Panc1 (cell line): ENCODE results near the gene SMC5. TPM values are rescaled to one million over a fixed set of nuclear protein-coding genes. Genes with fewer than 3 reads are reported as not detected.

Source experiments
- ATAC-seq: fragments of 200-7000 bp; cut with Tn5 transposase; 2 replicates; pipeline ENCODE4 v1.9.1; 2020; ENCODE audit warnings: mild to moderate bottlenecking, moderate library complexity
- BruUV-seq: library from RNA; stranded (reverse); fragments of 400-500 nt; replicated peaks from 2 replicates; lab custom pipeline; 2021; lab: Mats Ljungman, UMichigan
- CTCF ChIA-PET: fragments of 300-600 bp; sonication (Branson Sonifier 250); formaldehyde crosslinking; loops from one replicate; lab custom pipeline; 2022; ENCODE audit warnings: antibody characterized with exemption; lab: Charles Lee
- POLR2A ChIA-PET: fragments of 300-600 bp; sonication (Branson Sonifier 250); formaldehyde crosslinking; loops from one replicate; lab custom pipeline; 2022; ENCODE audit warnings: antibody characterized with exemption; lab: Charles Lee
- DNase-seq: peaks from one replicate; pipeline ENCODE4 v3.0.0-alpha.2; 2010; ENCODE audit warnings: low read depth, low spot score
- H3K27ac ChIP-seq: 2 replicates; pipeline ENCODE4 v1.5.1; 2011; ENCODE audit warnings: mild to moderate bottlenecking, low read length, inconsistent platforms
- H3K27me3 ChIP-seq: fragments of 200-500 bp; sonication (Bioruptor generic); 2 replicates; pipeline ENCODE4 v1.6.0; 2014; ENCODE audit warnings: low read length, inconsistent platforms; ENCODE audit not compliant: control insufficient read depth, insufficient read depth
- H3K36me3 ChIP-seq: fragments of 200-500 bp; sonication (Bioruptor generic); 2 replicates; pipeline ENCODE4 v1.5.1; 2014; ENCODE audit warnings: inconsistent platforms, mild to moderate bottlenecking, low read length, moderate library complexity; ENCODE audit not compliant: control insufficient read depth, insufficient read depth
- H3K4me1 ChIP-seq: 2 replicates; pipeline ENCODE4 v1.5.1; 2011; ENCODE audit warnings: inconsistent platforms, mild to moderate bottlenecking, low read length, moderate library complexity; ENCODE audit not compliant: control insufficient read depth, insufficient read depth
- H3K4me3 ChIP-seq, 2 experiments: 2 replicates each; pipeline ENCODE4 v1.5.1; 2011 to 2012; ENCODE audit warnings: low read depth in 2 of 2, low read length in 2 of 2, mild to moderate bottlenecking in 2 of 2, inconsistent platforms in 1 of 2, moderate library complexity in 1 of 2
- H3K9me3 ChIP-seq: fragments of 200-500 bp; sonication (Bioruptor generic); 2 replicates; pipeline ENCODE4 v1.5.1; 2014; ENCODE audit warnings: low read depth, mild to moderate bottlenecking, inconsistent platforms, low read length, moderate library complexity; ENCODE audit not compliant: control insufficient read depth, insufficient read depth
- CTCF ChIP-seq: fragments of 450-650 bp; IDR thresholded peaks from 2 replicates; pipeline ENCODE4 v1.5.1; 2017; ENCODE audit warnings: mild to moderate bottlenecking
- POLR2AphosphoS5 ChIP-seq: IDR thresholded peaks from 2 replicates; pipeline ENCODE4 v1.6.1; 2012; ENCODE audit warnings: mild to moderate bottlenecking, low read depth, low read length, moderate library complexity
- REST ChIP-seq, 2 experiments: IDR thresholded peaks; 2 replicates each; pipeline ENCODE4 v1.6.1; 2011 to 2012; ENCODE audit warnings: low read depth in 2 of 2, control low read depth in 1 of 2, low read length in 1 of 2, mild to moderate bottlenecking in 1 of 2, moderate library complexity in 1 of 2; ENCODE audit not compliant: insufficient read depth in 1 of 2
- SIN3A ChIP-seq: IDR thresholded peaks from 2 replicates; pipeline ENCODE4 v1.6.1; 2012; ENCODE audit warnings: low read depth, mild to moderate bottlenecking, low read length, moderate library complexity, borderline replicate concordance; ENCODE audit not compliant: insufficient read depth
- TCF7L2 ChIP-seq: IDR thresholded peaks from 2 replicates; pipeline ENCODE4 v1.6.1; 2011; ENCODE audit warnings: mild to moderate bottlenecking, low read depth, low read length, inconsistent platforms
- in situ Hi-C: cut with HindIII; loops from 2 replicates; pipeline ENCODE4 v1.10.0; 2016; ENCODE audit warnings: low sequenced_read_pairs, low pct_unique_long_range_greater_than_20kb
- intact Hi-C: fragments of 100-400 bp; cut with micrococcal nuclease; formaldehyde crosslinking; loops from one replicate; pipeline ENCODE4 v1.10.0; 2022; ENCODE audit not compliant: unreplicated experiment
- total RNA-seq: library from RNA; stranded (reverse); gene quantifications from one replicate; pipeline ENCODE4 v1.2.1, GENCODE V29; 2021; ENCODE audit not compliant: unreplicated experiment

Gene SMC5
- total RNA-seq, 1 experiment from 2014 or later = 12.9 TPM

- ChIA-PET CTCF (no interaction called here), POLR2A (no interaction called here)
- no peak for ATAC-seq
- in situ Hi-C loops = no loop called here
- no peaks in the 10 kb centered on the region for H3K36me3 ChIP-seq
- no peak overlapping the region for H3K4me3 ChIP-seq
- no peaks in the 10 kb centered on the region for H3K9me3 ChIP-seq
- no peak for DNase-seq
- no peaks in the 10 kb centered on the region for H3K4me1 ChIP-seq
- H3K27me3 ChIP-seq = no peaks in the 10 kb centered on the region
- no TSS peak for BruUV-seq
- no peak overlapping the region for H3K27ac ChIP-seq
- TF ChIP-seq CTCF (no peak), TCF7L2 (no peak), SIN3A (no peak), REST (IDR thresholded peaks at IDR 0.05; ENCODE audit: insufficient read depth in 1 of 2, low read depth in 2 of 2, low read length in 1 of 2) (no peak), POLR2AphosphoS5 (no peak)
- intact Hi-C loops = no loop called here
These were observed 104.2 kb downstream of the SMC5 start for GRCh38 chr9:70362952-70363351.

GRCh38 chr9:70363760-70364159 lies 105.0 kb downstream of the SMC5 start:
- in situ Hi-C loops (no loop called here), intact Hi-C loops (no loop called here)
- TF ChIP-seq POLR2AphosphoS5 = no peak
- TF ChIP-seq TCF7L2 = no peak
- TF ChIP-seq CTCF = no peak
- no peak for TF ChIP-seq REST (IDR thresholded peaks at IDR 0.05; ENCODE audit: insufficient read depth in 1 of 2, low read depth in 2 of 2, low read length in 1 of 2)
- TF ChIP-seq SIN3A = no peak
- no peak overlapping the region for H3K4me3 ChIP-seq
- no peaks in the 10 kb centered on the region for H3K9me3 ChIP-seq
- no peaks in the 10 kb centered on the region for H3K27me3 ChIP-seq
- H3K27ac ChIP-seq = no peak overlapping the region
- ChIA-PET POLR2A (interaction anchor here (0.7 kb wide), 1 partner anchor 24 kb away, joined by 5 read pairs; no protein-coding TSS in a partner anchor), CTCF (no interaction called here)
- no peak for ATAC-seq
- H3K4me1 ChIP-seq = no peaks in the 10 kb centered on the region
- no peaks in the 10 kb centered on the region for H3K36me3 ChIP-seq
- no peak for DNase-seq
- BruUV-seq = no TSS peak
